SK-N-SH treated with all-trans-retinoic acid at 6 μM for 48 hours (cell line): ENCODE measurements around the gene RER1.

ENCODE experiments used
- ATAC-seq: fragments of 200-7000 bp; cut with Tn5 transposase; 3 replicates; pipeline ENCODE4 v1.9.1; 2020; ENCODE audit warnings: mild to moderate bottlenecking, moderate library complexity
- ARNTL ChIP-seq: fragments of 450-650 bp; formaldehyde crosslinking; IDR thresholded peaks from 2 replicates; pipeline ENCODE4 v1.5.0; 2020; ENCODE audit warnings: low read depth, mild to moderate bottlenecking, moderate library complexity, borderline replicate concordance
- CSDC2 ChIP-seq: fragments of 250-450 bp; sonication (Bioruptor Pico); IDR thresholded peaks from 2 replicates; pipeline ENCODE4 v1.5.0; 2020; ENCODE audit warnings: mild to moderate bottlenecking, moderate library complexity
- CSRNP3 ChIP-seq: fragments of 250-450 bp; sonication (Bioruptor Pico); IDR thresholded peaks from 2 replicates; pipeline ENCODE4 v1.5.1; 2021; ENCODE audit warnings: mild to moderate bottlenecking, moderate library complexity
- ESRRG ChIP-seq: fragments of 250-450 bp; sonication (Bioruptor Pico); IDR thresholded peaks from 2 replicates; pipeline ENCODE4 v1.6.1; 2021; ENCODE audit warnings: mild to moderate bottlenecking
- GLIS3 ChIP-seq: fragments of 250-450 bp; sonication (Bioruptor Pico); IDR thresholded peaks from 2 replicates; pipeline ENCODE4 v1.5.0; 2020; ENCODE audit warnings: mild to moderate bottlenecking, moderate library complexity
- ISL1 ChIP-seq: fragments of 250-450 bp; sonication (Bioruptor Pico); IDR thresholded peaks from 2 replicates; pipeline ENCODE4 v2.1.2; 2022; ENCODE audit warnings: mild to moderate bottlenecking, moderate library complexity
- OSR1 ChIP-seq: fragments of 250-450 bp; sonication (Bioruptor Pico); IDR thresholded peaks from 2 replicates; pipeline ENCODE4 v1.8.0; 2022; ENCODE audit warnings: moderate library complexity, mild to moderate bottlenecking, inconsistent platforms
- PATZ1 ChIP-seq: fragments of 250-450 bp; sonication (Bioruptor Pico); IDR thresholded peaks from 2 replicates; pipeline ENCODE4 v1.8.0; 2020; ENCODE audit warnings: mild to moderate bottlenecking, moderate library complexity, borderline replicate concordance
- POU6F1 ChIP-seq: fragments of 250-450 bp; sonication (Bioruptor Pico); IDR thresholded peaks from 2 replicates; pipeline ENCODE4 v1.8.0; 2021; ENCODE audit warnings: low read depth, mild to moderate bottlenecking, moderate library complexity, borderline replicate concordance
- PPARA ChIP-seq: fragments of 250-450 bp; sonication (Bioruptor Pico); IDR thresholded peaks from 2 replicates; pipeline ENCODE4 v1.5.0; 2020; ENCODE audit warnings: mild to moderate bottlenecking, borderline replicate concordance
- RARB ChIP-seq: fragments of 250-450 bp; sonication (Bioruptor Pico); IDR thresholded peaks from 2 replicates; pipeline ENCODE4 v1.8.0; 2021; ENCODE audit warnings: mild to moderate bottlenecking, moderate library complexity
- SNAI2 ChIP-seq: fragments of 250-450 bp; sonication (Bioruptor Pico); IDR thresholded peaks from 2 replicates; pipeline ENCODE4 v1.5.0; 2020; ENCODE audit warnings: mild to moderate bottlenecking, moderate library complexity
- TCF4 ChIP-seq: fragments of 250-450 bp; sonication (Bioruptor Pico); IDR thresholded peaks from 2 replicates; pipeline ENCODE4 v1.8.0; 2021; ENCODE audit warnings: mild to moderate bottlenecking, moderate library complexity, borderline replicate concordance
- TOX ChIP-seq: fragments of 250-450 bp; sonication (Bioruptor Pico); IDR thresholded peaks from 2 replicates; pipeline ENCODE4 v1.8.0; 2021; ENCODE audit warnings: mild to moderate bottlenecking, moderate library complexity, borderline replicate concordance
- TSHZ2 ChIP-seq: fragments of 250-450 bp; sonication (Bioruptor Pico); IDR thresholded peaks from 2 replicates; pipeline ENCODE4 v1.5.0; 2020; ENCODE audit warnings: mild to moderate bottlenecking, moderate library complexity
- ZC3H10 ChIP-seq: fragments of 250-450 bp; sonication (Bioruptor Pico); IDR thresholded peaks from 2 replicates; pipeline ENCODE4 v1.5.1; 2021; ENCODE audit warnings: mild to moderate bottlenecking, moderate library complexity
- ZFP3 ChIP-seq: fragments of 250-450 bp; sonication (Bioruptor Pico); IDR thresholded peaks from 2 replicates; pipeline ENCODE4 v1.5.0; 2020; ENCODE audit warnings: mild to moderate bottlenecking, moderate library complexity
- ZFP30 ChIP-seq: fragments of 450-650 bp; formaldehyde crosslinking; IDR thresholded peaks from 2 replicates; pipeline ENCODE4 v1.5.0; 2022; ENCODE audit warnings: mild to moderate bottlenecking, moderate library complexity
- ZNF565 ChIP-seq: fragments of 450-650 bp; formaldehyde crosslinking; conservative IDR thresholded peaks from 2 replicates; pipeline ENCODE4 v1.5.0; 2020; ENCODE audit warnings: low read depth, mild to moderate bottlenecking, moderate library complexity
- ZNF70 ChIP-seq: fragments of 450-650 bp; formaldehyde crosslinking; IDR thresholded peaks from 2 replicates; pipeline ENCODE4 v1.5.0; 2020; ENCODE audit warnings: mild to moderate bottlenecking, moderate library complexity

The RER1 gene

GRCh38 chr1:2443277-2444137, 51.9 kb downstream of the RER1 start (continued):
- no peak for TF ChIP-seq POU6F1 (CRISPR knock-in tag)
- TF ChIP-seq ZNF565 (CRISPR knock-in tag) = no peak
- TF ChIP-seq ZC3H10 (CRISPR knock-in tag) = no peak

- TF ChIP-seq ESRRG = no peak
- TF ChIP-seq ARNTL (CRISPR knock-in tag) = no peak
- TF ChIP-seq ZFP30 (CRISPR knock-in tag) = no peak
- no peak for TF ChIP-seq CSDC2 (CRISPR knock-in tag)
- TF ChIP-seq POU6F1 (CRISPR knock-in tag) = no peak
- TF ChIP-seq ZFP3 (CRISPR knock-in tag) = no peak
- TF ChIP-seq RARB = no peak
- TF ChIP-seq SNAI2 (CRISPR knock-in tag) = no peak
- no peak for TF ChIP-seq TSHZ2
- no peak for TF ChIP-seq ZC3H10 (CRISPR knock-in tag)
- TF ChIP-seq PPARA = no peak
- no peak for TF ChIP-seq ZNF70 (CRISPR knock-in tag)
- no peak for TF ChIP-seq OSR1 (CRISPR knock-in tag)
- TF ChIP-seq GLIS3 (CRISPR knock-in tag) = no peak
- TF ChIP-seq PATZ1 (CRISPR knock-in tag) = no peak
- no peak for TF ChIP-seq TOX (CRISPR knock-in tag)
- TF ChIP-seq ZNF565 (CRISPR knock-in tag) = no peak
- TF ChIP-seq TCF4 (CRISPR knock-in tag) = no peak
- no peak for TF ChIP-seq CSRNP3 (CRISPR knock-in tag)
- no peak for TF ChIP-seq ISL1 (CRISPR knock-in tag)
Measured at GRCh38 chr1:2444138-2444591, 52.5 kb downstream of the RER1 start.

More at GRCh38 chr1:2444138-2444591, 52.5 kb downstream of the RER1 start:
- no peak for ATAC-seq
